Gastroesophageal sphincter (tissue), 3 donors: ENCODE results near the gene THBS4.

ENCODE experiments used
- CTCF ChIP-seq, 4 experiments: fragments of 200-600 bp in 2 of 4; fragments of 450-650 bp in 2 of 4; sonication (generic) in 1 of 4; IDR thresholded peaks; one replicate each; pipeline ENCODE4 v1.5.1; 2017 to 2019; ENCODE audit warnings: antibody characterized with exemption in 4 of 4, mild to moderate bottlenecking in 2 of 4, moderate library complexity in 2 of 4
- EP300 ChIP-seq: sonication (generic); formaldehyde crosslinking; IDR thresholded peaks from one replicate; pipeline ENCODE4 v1.6.1; 2017; ENCODE audit warnings: antibody characterized with exemption, mild to moderate bottlenecking
- POLR2A ChIP-seq, 2 donors: fragments of 450-650 bp; IDR thresholded peaks; one replicate each; pipeline ENCODE4 v1.6.1; 2017; ENCODE audit warnings: antibody characterized with exemption in 2 of 2, mild to moderate bottlenecking in 2 of 2, moderate library complexity in 1 of 2
- POLR2AphosphoS5 ChIP-seq: sonication (generic); formaldehyde crosslinking; IDR thresholded peaks from one replicate; pipeline ENCODE4 v1.6.1; 2017; ENCODE audit warnings: antibody characterized with exemption

- TF ChIP-seq CTCF (IDR thresholded peaks at IDR 0.05) (no peak), EP300 (no peak), POLR2AphosphoS5 (no peak), POLR2A (IDR thresholded peaks at IDR 0.05) (no peak)
Observed at GRCh38 chr5:80037366-80037765, 2.2 kb downstream of the THBS4 start.
